ENCODE data around the gene TM4SF5. TPM values are rescaled to one million over a fixed set of nuclear protein-coding genes. Genes with fewer than 3 reads are reported as not detected.

The TM4SF5 gene
- total RNA-seq, 1 experiment from 2014 or later: not detected

GRCh38 chr17:4802228-4802627, 30.5 kb downstream of the TM4SF5 start, which contains the start of gene C17orf114:
Gene C17orf114 (minus strand): TSS chr17:4802328.
- H3K9ac ChIP-seq (ENCODE audit: low read length): no peak within 1 kb of the TSS
- peaks cover 7% of the 10 kb centered on the region for H3K79me2 ChIP-seq (ENCODE audit: insufficient read depth, low read length)
- no peak within 1 kb of the TSS for H3K27ac ChIP-seq (ENCODE audit: low read depth, low read length)
- no peaks in the 10 kb centered on the region for H3K27me3 ChIP-seq (ENCODE audit: insufficient read depth, low read length)
- no peak for TF ChIP-seq RAD21 (IDR thresholded peaks at IDR 0.05; ENCODE audit: low read depth)
- no peak for TF ChIP-seq FOSL1 (IDR thresholded peaks at IDR 0.05; ENCODE audit: low read depth)
- TF ChIP-seq ZBTB33 (IDR thresholded peaks at IDR 0.05; ENCODE audit: extremely low read depth, insufficient replicate concordance, low read length): no peak
- no peak for TF ChIP-seq YY1 (IDR thresholded peaks at IDR 0.05; ENCODE audit: extremely low read depth, insufficient replicate concordance, low read depth, low read length)
- TF ChIP-seq SP1 (IDR thresholded peaks at IDR 0.05; ENCODE audit: low read depth): no peak
- no peak for TF ChIP-seq ZFX (IDR thresholded peaks at IDR 0.05)
- no peak for TF ChIP-seq CEBPB (IDR thresholded peaks at IDR 0.05; ENCODE audit: low read depth)
- TF ChIP-seq CBX3 (IDR thresholded peaks at IDR 0.05; ENCODE audit: low read depth): no peak
- TF ChIP-seq EGR1 (IDR thresholded peaks at IDR 0.05; ENCODE audit: low read depth): no peak
- no peak for TF ChIP-seq EZH2 (IDR thresholded peaks at IDR 0.05)
- no peak for TF ChIP-seq POLR2AphosphoS5 (IDR thresholded peaks at IDR 0.05; ENCODE audit: low read depth, low read length)
- no peak for TF ChIP-seq EZH2phosphoT487 (IDR thresholded peaks at IDR 0.05; ENCODE audit: borderline replicate concordance)
- peaks cover 6 to 7% of the 10 kb centered on the region in 2 experiments; a peak in 3 of 4 replicates for H3K4me1 ChIP-seq (ENCODE audit: control insufficient read depth in 1 of 2, insufficient read depth in 2 of 2, low read length in 2 of 2)
- H3K36me3 ChIP-seq (ENCODE audit: control insufficient read depth in 1 of 2, insufficient read depth in 2 of 2, low read length in 2 of 2): peaks cover 8 to 18% of the 10 kb centered on the region in 2 experiments
- RAD21 ChIA-PET (ENCODE audit: low non-redundant PET in 1 of 2, low total read pairs in 2 of 2, uncharacterized antibody in 2 of 2, unreplicated experiment in 2 of 2): no interaction called here
- H3K9me2 ChIP-seq (ENCODE audit: insufficient read depth): no peaks in the 10 kb centered on the region
- no peak within 1 kb of the TSS for H3K4me3 ChIP-seq (replicated peaks in 1 of 2; ENCODE audit: low read depth in 1 of 2, low read length in 2 of 2)
- CTCF ChIA-PET: no interaction called here
- POLR2A ChIA-PET: no interaction called here
- no TSS peak for BruUV-seq (replicated peaks)
- no peaks in the 10 kb centered on the region for H3K9me3 ChIP-seq (ENCODE audit: control insufficient read depth in 1 of 2, insufficient read depth in 1 of 2, low read depth in 1 of 2, low read length in 2 of 2)
- no peak within 1 kb of the TSS for H3K4me2 ChIP-seq (ENCODE audit: low read length)
- no peak within 1 kb of the TSS for H2AFZ ChIP-seq (ENCODE audit: low read depth, low read length, poor library complexity, severe bottlenecking)
- ATAC-seq (no peak), DNase-seq (ENCODE audit: low read depth, low spot score) (no peak)
- intact Hi-C loops (cut with micrococcal nuclease): no loop called here
- no peaks in the 10 kb centered on the region for H4K20me1 ChIP-seq (ENCODE audit: insufficient read depth)
